ENCODE data around the gene ZDHHC20.

DNA sequence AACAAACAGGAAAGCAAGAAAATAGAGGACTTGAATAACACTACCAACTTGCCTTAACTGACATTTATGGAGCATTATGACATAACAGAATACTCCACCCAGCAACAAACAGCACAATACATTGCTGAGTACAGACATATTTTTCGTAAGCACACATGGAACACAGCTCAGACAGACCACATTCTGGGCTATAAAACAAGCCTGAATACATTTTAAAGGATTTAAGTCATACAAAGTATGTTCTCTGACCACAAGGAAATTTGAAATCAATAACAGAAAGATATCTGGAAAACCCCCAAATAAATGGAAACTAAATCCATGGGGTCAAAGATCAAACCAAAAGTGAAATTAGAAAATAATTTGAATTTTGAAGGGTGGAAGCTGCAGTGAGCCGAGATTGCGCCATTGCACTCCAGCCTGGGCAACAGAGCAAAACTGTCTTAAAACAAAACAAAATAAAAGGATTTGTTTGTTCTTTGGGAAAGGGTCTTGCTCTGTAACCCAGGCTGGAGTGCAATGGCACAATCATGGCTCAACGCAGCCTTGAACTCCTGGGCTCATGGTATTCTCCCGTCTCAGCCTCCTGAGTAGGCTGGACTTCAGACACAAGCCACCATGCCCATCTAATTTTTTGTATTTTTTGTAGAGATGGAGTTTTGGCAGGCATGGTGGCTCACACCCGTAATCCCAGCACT is 5.6 kb downstream of the ZDHHC20 start:
- TF ChIP-seq JUND (IDR thresholded peaks at IDR 0.05): no peak
- no peak for TF ChIP-seq EZH2phosphoT487 (IDR thresholded peaks at IDR 0.05; ENCODE audit: borderline replicate concordance, low read depth)
- TF ChIP-seq, protein P1, sequence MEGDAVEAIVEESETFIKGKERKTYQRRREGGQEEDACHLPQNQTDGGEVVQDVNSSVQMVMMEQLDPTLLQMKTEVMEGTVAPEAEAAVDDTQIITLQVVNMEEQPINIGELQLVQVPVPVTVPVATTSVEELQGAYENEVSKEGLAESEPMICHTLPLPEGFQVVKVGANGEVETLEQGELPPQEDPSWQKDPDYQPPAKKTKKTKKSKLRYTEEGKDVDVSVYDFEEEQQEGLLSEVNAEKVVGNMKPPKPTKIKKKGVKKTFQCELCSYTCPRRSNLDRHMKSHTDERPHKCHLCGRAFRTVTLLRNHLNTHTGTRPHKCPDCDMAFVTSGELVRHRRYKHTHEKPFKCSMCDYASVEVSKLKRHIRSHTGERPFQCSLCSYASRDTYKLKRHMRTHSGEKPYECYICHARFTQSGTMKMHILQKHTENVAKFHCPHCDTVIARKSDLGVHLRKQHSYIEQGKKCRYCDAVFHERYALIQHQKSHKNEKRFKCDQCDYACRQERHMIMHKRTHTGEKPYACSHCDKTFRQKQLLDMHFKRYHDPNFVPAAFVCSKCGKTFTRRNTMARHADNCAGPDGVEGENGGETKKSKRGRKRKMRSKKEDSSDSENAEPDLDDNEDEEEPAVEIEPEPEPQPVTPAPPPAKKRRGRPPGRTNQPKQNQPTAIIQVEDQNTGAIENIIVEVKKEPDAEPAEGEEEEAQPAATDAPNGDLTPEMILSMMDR (IDR thresholded peaks at IDR 0.05): no peak
- no peak for TF ChIP-seq RCOR1 (IDR thresholded peaks at IDR 0.05; ENCODE audit: low read length)
- TF ChIP-seq, protein P2, sequence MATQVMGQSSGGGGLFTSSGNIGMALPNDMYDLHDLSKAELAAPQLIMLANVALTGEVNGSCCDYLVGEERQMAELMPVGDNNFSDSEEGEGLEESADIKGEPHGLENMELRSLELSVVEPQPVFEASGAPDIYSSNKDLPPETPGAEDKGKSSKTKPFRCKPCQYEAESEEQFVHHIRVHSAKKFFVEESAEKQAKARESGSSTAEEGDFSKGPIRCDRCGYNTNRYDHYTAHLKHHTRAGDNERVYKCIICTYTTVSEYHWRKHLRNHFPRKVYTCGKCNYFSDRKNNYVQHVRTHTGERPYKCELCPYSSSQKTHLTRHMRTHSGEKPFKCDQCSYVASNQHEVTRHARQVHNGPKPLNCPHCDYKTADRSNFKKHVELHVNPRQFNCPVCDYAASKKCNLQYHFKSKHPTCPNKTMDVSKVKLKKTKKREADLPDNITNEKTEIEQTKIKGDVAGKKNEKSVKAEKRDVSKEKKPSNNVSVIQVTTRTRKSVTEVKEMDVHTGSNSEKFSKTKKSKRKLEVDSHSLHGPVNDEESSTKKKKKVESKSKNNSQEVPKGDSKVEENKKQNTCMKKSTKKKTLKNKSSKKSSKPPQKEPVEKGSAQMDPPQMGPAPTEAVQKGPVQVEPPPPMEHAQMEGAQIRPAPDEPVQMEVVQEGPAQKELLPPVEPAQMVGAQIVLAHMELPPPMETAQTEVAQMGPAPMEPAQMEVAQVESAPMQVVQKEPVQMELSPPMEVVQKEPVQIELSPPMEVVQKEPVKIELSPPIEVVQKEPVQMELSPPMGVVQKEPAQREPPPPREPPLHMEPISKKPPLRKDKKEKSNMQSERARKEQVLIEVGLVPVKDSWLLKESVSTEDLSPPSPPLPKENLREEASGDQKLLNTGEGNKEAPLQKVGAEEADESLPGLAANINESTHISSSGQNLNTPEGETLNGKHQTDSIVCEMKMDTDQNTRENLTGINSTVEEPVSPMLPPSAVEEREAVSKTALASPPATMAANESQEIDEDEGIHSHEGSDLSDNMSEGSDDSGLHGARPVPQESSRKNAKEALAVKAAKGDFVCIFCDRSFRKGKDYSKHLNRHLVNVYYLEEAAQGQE (IDR thresholded peaks at IDR 0.05; ENCODE audit: low read depth, low read length): no peak
- TF ChIP-seq EP300 (IDR thresholded peaks at IDR 0.05; ENCODE audit: borderline replicate concordance in 1 of 2, low read depth in 1 of 2, low read length in 1 of 2): no peak
- no peak for TF ChIP-seq POLR2AphosphoS5 (IDR thresholded peaks at IDR 0.05; ENCODE audit: low read depth, low read length)
